ENCODE results near the gene PPP2R3B.

Gene PPP2R3B

GRCh38 chrX:370244-370962, 16.3 kb downstream of the PPP2R3B start:
- DNase-seq = no peak

DNA sequence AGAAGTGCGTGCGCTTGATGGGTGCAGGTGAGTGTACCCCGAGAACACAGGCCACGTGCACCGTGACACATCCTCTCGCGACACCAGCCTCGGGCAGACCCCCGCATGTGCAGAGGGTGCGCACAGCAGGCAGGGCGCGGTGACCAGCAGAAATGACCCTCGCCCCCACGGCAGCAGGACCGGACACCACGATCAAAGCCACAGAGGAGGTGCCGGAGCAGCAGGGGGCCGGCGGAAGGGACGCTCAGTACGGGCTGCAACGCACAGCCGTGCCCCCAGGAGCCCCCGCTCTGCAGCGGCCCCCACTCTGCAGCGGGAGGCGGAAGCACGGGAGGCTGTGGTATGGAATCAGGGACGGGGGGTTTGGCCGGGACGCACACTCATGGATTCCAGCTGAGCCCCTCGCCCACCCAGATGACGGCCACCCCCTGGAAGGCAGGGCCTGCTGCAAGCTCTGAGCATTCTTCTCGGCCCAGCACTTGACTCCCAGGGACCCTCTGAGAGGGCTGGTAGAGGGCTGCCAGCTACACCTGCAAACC, 17.1 kb downstream of the PPP2R3B start:
- DNase-seq = no peak

DNA sequence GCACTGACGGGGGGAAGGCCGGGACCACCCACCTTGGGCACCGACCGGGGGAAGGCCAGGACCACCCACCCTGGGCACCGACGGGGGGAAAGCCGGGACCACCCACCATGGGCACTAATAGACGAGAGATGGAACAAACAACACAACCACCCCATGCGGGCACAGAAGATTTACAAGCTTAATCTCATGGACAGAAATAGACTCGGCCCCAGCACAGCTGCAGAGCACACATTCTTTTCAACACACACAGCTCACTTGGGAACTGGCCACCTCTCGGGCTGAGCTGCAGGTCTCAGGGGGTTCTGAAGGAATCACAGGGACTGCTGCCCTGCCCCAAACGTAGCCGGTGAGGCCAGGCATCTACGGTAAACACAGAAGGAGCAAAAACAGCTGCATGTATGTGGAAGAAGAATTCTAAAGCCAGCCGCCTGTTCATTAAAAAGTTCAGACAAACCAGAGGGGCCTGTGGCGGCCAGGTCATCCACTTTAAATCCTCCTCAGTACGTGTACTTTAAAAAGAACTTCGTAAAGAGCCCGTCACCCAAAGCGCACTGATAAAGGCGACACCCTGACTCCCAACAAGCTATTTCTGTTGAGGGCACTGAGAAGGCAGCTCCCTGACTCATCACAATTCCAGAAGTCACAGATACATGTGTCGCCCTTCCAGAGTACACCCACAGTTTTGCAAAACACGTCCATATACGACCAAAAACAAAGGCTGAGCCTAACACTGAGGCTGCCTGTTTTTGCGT, 17.7 kb downstream of the PPP2R3B start:
- no peak for DNase-seq

DNA sequence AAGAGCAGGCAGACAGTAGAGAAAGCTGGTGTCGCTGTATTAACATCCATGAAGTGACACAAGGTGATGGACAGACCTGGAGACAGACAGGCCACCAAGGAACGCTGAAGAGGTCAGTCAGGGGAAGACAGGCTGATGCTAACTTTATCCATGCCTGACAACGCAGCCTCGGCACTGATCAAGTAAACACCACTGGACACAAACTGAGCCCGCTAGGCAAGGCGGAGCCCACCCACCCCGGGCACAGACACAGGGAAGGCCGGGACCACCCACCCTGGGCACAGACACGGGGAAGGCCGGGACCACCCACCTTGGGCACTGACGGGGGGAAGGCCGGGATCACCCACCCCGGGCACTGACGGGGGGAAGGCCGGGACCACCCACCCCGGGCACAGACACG, 18.8 kb downstream of the PPP2R3B start:
- DNase-seq = no peak

DNA sequence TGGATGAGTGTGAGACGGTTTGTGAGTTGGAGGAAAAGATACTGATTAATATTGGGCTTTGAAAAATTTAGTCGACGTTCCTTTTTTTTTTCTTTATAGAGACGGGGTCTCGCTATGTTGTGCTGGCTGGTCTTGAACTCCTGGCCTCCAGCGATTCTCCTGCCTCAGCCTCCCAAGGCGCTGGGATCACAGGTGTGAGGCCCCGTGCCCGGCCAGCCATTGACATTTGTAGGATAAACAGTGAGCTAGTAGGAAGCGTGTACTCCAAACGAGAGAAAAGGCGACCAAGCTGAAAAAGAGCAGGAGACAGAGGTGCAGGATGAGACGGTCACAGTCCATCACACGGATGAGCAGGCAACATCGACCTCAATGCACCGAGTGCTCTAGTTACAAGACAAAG, 19.4 kb downstream of the PPP2R3B start:
- no peak for DNase-seq

GRCh38 chrX:363621-364375, 22.9 kb downstream of the PPP2R3B start:
- no peak for DNase-seq

- DNase-seq = no peak
Observed at GRCh38 chrX:362937-363620, 23.6 kb downstream of the PPP2R3B start.

GRCh38 chrX:362351-362750, 24.4 kb downstream of the PPP2R3B start:
- DNase-seq = no peak

DNA sequence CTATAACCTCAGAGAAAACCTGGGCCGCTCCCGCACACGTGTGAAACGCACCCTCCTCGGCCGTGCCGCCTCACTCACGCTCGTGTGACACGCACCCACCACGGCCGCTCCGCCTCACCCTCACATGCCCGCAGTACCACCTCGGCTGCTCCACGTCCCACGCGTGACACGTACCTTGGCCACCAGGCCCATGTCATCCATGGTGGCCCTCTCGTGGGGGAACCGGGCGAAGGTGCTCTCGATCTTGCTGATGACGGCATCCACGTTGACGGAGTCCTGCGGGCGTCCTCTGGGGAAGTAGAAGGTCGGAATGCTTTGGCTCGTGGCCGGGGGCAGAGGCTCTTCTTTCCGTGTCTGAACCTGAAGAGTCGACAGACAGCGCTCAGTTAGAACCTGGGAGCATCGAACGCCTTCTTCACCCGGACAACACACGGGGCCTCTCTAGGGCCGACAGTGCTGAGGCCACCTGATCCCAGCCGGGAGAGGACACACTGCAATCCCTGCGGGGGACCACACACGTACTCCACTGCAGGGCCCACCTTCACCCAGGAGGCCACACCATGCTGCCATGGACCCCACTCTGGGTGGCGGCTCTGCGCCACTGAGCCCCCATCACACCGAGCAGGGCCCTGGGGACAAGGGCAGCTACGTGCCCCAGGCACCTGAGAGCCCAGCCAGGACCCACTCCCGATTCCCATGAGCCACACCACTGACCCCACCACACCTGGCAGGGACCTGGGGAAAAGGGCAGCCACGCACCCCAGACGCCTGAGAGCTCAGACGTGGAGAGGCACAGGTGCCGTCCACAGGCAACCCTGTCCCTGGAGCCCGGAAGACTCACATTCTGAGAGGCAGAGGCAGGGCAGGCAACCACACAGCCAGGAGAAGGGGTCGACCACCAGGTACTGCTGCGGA, 25.2 kb downstream of the PPP2R3B start:
- DNase-seq = no peak

DNA sequence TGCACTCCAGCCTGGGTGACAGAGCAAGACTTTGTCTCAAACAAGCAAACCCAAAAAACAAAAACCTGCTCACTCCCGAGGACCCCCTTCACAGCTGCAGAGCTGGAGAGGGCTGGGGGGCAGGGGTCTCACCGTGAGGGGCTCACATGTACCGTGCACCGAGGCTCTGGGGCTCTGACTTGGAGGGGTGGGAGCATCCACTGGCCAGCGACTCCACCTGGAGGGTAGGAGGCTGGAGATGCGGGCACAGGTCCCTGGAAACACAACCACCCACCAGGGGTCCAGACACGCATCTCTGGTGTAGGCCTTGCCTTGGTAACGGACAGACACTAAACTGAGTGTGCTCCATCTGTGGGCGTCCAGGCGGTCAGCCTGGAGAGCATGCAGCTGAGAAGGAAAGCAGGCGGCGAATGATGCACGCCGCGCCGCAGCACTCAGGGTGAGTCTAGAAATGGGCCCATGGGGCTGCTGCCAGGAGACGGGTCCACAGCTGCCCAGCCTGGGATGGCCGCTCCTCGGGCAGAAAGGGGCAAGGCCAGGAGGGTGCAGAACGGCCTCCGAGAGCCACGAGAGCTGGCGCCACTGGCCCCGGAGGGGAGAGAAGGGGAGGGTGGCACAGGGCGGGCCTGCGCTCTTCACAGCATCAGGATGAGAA, 26.1 kb downstream of the PPP2R3B start:
- DNase-seq = no peak

DNA sequence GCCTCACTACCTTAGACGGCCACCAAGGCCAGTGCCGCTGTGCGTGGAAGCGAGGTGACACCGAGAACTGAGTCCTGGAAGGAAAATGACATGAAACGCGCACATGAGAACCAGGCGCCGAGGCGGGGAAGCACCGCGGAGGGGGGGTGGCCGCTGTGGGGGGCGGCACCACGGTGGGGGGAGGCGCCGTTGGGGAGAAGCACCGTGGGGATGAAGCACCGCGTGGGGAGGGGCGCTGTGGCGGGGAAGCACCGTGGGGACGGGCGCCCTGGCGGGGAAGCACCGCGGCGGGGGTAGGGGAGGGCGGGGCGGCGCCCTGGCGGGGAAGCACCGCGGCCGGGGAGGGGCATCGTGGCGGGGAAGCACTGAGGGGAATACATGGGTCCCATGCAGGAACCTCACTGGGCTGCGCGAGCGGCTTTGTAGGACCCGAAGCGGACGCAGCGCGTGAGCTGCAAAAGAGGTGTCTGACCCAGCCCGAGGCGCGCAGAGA, 28.0 kb downstream of the PPP2R3B start:
- no peak for DNase-seq

DNA sequence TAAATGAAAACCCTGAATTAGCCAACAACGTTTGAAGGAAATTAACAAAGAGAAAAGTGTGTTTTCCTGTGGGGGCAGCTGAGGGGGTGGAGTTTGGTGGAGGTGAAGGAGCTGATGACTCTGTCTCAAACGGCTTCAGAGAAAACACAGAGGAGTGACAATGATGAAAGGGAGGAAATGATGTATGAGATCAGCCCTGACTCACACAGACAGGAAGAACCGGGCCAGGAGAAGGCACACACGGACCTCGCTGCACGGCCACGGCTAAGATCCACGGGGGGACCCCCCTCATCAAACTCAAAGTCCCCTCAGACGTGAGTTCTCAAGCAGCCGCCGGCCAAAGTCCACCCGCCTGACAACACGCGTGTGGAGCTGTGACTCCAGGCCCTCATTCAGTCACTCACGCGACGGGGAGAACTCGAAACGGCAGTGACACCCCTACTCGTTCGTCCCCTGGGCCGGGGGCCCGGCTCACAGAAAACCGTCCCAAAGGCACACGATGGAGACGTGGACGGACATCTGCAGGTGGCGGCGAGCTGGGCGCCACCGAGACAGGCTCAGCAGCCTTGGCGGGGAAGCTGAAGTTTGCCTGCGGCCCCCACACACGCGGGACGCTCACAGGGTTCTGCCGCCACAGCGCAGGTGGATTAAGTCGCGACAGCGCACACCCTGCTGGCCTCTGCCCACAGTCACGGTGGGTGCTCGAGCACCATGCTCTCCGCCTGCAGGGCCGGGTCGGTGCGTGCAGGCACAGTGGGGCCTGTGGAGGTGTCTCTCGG, 28.8 kb downstream of the PPP2R3B start:
- DNase-seq = no peak

- no peak for DNase-seq
Observed at GRCh38 chrX:357035-357692, 29.5 kb downstream of the PPP2R3B start.

DNA sequence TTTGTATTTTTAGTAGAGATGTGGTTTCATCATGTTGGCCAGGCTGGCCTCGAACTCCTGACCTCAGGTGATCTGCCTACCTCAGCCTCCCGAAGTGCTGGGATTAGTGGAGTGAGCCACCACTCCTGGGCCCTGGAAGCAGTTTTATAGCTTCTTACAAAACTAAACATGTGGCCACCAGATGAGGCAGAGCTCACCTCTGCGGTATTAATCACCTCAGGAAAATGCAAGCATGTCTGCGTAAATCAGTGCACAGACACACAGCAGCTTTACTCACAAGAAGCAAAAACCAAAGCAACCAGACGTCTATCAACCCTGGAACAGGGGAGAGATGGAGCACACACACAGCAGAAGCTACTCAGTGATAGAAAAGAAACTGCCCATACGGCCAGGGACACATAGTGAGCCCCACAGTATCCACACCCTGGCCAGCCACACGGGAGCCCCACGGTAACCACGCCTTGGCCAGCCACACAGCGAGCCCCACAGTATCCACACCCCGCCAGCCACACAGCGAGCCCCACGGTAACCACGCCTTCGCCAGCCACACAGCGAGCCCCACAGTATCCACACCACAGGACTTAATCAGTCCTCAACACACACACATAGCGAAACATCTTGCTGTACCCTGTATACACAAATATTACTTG, 30.2 kb downstream of the PPP2R3B start:
- no peak for DNase-seq

GRCh38 chrX:355329-356050, 31.2 kb downstream of the PPP2R3B start:
- DNase-seq = no peak

DNA sequence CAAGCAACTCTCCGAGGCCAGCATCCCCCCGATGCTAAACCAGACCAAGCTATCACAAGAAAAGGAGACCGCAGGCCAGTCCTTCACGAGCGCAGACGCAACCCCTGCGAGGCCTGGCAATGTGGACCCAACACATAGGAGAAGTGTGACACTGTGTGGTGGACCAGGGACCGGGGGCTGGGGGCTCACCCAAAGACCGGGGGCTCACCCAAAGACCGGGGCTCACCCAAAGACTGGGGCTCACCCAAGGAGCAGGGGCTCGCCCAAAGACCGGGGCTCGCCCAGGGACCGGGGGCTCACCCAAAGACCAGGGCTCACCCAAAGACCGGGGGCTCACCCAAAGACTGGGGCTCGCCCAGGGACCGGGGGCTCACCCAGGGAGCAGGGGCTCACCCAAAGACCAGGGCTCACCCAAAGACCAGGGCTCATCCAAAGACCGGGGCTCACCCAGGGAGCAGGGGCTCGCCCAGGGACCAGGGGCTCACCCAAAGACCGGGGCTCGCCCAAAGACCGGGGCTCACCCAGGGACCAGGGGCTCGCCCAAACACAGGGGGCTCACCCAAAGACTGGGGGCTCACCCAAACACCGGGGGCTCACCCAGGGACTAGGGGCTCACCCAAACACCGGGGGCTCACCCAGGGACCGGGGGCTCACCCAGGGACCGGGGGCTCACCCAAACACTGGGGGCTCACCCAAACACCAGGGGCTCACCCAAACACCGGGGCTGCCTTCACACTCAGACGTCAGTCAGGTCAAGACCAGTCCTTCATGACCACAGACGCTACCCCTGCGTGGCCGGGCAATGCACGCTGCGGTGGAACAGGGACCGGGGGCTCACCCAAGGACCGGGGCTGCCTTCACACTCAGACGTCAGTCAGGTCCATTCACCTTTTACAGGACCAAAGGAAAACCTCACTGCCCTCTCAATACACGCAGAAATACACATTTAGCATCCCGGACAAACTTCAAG, 32.9 kb downstream of the PPP2R3B start:
- DNase-seq = no peak
